SK-MEL-5 (cell line): ENCODE measurements around the gene CAST. TPM values are rescaled to one million over a fixed set of nuclear protein-coding genes. Genes with fewer than 3 reads are reported as not detected.

Experiments
- DNase-seq: peaks from one replicate; pipeline ENCODE4 v3.0.0-alpha.2; 2016; ENCODE audit warnings: low read depth, low spot score
- in situ Hi-C: cut with HindIII; loops from 2 replicates; pipeline ENCODE4 v1.10.0; 2016; ENCODE audit warnings: low sequenced_read_pairs, high pct_unique_total_duplicates, low pct_unique_long_range_greater_than_20kb
- total RNA-seq: library from RNA; depleted of rRNA; stranded (reverse); fragments of >200 nt; shearing (Covaris generic); gene quantifications from 2 replicates; pipeline ENCODE4 v1.2.3, GENCODE V29; 2014; rRNA removed

The CAST gene
- total RNA-seq, 1 experiment from 2014 or later, result 285 TPM

DNA sequence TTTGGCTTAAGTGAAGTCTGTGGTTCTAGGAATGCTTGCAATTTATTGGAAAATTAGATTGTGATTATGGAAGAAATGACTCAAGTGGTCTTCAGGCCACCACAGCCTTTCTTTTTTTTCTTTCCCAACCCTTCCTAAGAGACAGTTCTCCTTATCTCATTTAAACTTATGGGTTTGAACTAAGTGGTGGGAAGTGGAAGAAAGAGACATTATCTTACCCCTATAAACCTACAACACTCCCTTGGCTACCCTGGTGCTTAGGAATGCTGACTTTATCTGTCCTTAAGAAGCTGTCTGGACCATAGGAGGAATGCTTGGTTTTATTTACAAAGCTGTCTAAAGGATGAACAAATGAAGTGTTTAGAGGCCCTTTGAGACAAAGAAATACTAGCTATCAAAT, 150.7 kb downstream of the CAST start:
- in situ Hi-C loops, result no loop called here
- DNase-seq, result no peak

GRCh38 chr5:96814041-96814440, 151.9 kb downstream of the CAST start:
- no peak for DNase-seq
- in situ Hi-C loops, result no loop called here

- in situ Hi-C loops, result no loop called here
- DNase-seq, result no peak
Observed at GRCh38 chr5:96816411-96816939, 154.3 kb downstream of the CAST start.

DNA sequence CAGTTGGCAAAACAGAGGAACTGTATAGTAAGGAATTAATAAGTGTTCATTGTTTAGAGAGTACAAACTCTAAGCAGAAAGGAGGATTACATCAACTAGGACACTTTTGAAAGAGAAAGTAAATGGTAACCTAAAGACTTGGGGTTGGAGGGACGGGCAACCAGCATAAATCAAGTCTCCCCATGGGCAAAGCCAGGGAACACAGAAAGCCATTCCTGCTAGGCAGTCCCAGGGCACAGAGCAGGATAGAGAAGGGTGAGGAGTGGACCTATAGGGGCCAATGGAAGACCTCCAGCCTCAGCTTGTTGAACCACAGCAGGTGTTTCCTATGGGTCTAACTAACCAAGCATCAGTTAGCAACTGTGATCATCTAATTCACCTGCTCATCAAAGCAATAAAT, 154.8 kb downstream of the CAST start:
- DNase-seq, result no peak

DNA sequence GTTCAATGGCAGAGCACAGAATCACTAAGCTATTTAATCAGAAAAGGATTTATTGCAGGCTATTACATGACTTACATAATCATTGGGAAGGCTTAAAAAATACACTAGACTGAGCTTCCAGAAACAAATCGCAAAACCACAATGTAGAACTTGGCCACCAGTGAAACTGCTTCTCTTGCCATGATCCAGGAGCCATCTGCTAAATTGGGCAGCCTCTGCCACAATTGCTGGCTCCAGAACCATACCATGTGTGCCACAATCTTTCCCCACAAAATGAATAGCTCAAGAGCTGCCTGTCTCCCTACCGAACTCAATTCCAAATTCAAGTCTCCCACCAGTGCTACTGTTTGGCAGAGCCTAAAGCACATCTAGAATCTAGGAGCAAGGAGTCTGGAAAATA, 155.3 kb downstream of the CAST start:
- DNase-seq, result no peak
- in situ Hi-C loops, result no loop called here

More for the DNA sequence above, 154.8 kb downstream of the CAST start:
- in situ Hi-C loops, result no loop called here

- in situ Hi-C loops, result no loop called here
Observed at GRCh38 chr5:96818125-96818788, 156.1 kb downstream of the CAST start.

GRCh38 chr5:96819806-96820205, 157.6 kb downstream of the CAST start:
- in situ Hi-C loops, result no loop called here
- no peak for DNase-seq

More at GRCh38 chr5:96818125-96818788, 156.1 kb downstream of the CAST start:
- no peak for DNase-seq

DNA sequence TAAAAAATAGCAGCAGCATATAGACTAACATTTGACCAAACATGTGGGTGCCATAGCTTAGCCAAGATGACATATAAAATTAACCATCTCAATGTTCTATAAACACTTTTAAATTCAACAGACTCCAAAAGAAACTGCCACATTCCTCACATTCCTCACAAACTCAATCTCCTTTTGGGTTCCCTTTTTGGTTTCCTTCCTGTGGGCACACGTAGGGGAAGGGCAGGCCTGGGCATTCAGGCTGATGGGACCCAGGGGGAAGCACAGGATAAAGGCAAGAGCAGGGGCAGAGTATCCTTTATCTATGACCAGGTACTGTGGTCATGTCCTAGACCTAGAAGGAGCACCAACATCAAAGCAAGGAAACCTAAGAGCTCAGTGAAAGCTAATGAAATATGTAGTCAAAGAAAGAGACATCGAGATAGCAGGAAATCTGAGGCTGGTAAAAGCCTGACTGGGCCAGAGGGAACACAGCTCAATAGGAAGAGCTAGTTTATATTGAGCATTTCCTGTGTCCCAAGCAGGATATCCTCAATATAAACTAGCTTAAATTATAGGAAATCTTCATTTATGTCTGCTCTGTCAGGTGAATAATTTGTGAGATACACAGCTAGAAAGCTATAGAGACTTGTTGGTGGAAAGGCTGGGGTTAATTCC, 159.2 kb downstream of the CAST start:
- in situ Hi-C loops, result no loop called here
- no peak for DNase-seq

DNA sequence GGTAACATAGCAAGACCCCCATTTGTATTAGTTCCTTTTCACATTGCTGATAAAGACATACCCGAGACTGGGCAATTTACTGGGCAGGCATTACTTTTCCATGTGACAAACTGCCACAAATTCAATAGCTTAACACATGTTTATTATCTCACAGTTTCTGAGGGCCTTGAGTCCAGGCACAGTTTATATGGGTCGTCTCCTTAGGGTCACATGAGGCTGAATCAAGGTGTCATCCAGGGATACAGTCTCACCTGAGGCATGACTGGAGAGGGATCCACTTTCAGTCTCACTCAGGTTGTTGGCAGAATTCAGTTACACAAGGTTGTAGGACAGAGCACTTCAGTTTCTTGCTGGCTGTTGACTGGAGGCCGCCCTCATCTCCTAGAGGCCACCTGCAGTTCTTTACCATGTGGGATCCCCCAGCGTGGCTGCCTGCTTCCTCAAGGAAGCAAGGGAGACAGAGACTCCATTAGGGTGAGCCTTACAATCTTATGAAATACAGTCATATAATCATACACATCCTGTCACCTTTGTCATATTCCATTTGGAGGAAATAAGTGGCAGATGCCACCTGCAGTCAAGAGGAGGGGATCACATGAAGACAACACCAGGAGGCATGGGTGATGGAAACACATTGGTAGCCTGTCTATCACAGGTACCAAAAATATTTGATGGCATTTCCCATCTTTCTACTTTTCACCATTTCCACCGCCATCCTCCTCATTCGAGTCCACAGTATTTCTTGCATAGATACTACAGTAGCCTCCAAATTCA, 160.7 kb downstream of the CAST start:
- DNase-seq, result no peak
- in situ Hi-C loops, result no loop called here

- in situ Hi-C loops, result no loop called here
- no peak for DNase-seq
Observed at GRCh38 chr5:96823900-96824380, 161.8 kb downstream of the CAST start.

Other genes starting within 250 kb of the CAST start
- 10.9 and 13.6 TPM in 2 replicates for gene PCSK1, start 229.1 kb upstream of the CAST start, total RNA-seq
- 29.8 and 35.8 TPM in 2 replicates for gene ERAP1, start 145.6 kb downstream of the CAST start, total RNA-seq
- 2.4 and 3.5 TPM in 2 replicates for gene ERAP2, start 214.1 kb downstream of the CAST start, total RNA-seq